ENCODE measurements around the gene EHBP1. TPM values are rescaled to one million over a fixed set of nuclear protein-coding genes. Genes with fewer than 3 reads are reported as not detected.

EHBP1 gene
- polyA plus RNA-seq, 3 donors, result 44.8 to 54.3 (median 50.8) TPM

GRCh38 chr2:62844311-62845090 is 139.0 kb downstream of the EHBP1 start:
- DNase-seq (ENCODE audit: extremely low read depth in 1 of 11, low read depth in 9 of 11, low spot score in 4 of 11), result no peak

- no peak for DNase-seq (ENCODE audit: extremely low read depth in 1 of 11, low read depth in 9 of 11, low spot score in 4 of 11)
Measured at GRCh38 chr2:62845256-62845655, 139.7 kb downstream of the EHBP1 start.

- DNase-seq (ENCODE audit: extremely low read depth in 1 of 11, low read depth in 9 of 11, low spot score in 4 of 11), result no peak
Measured at GRCh38 chr2:62852254-62852653, 146.7 kb downstream of the EHBP1 start.

GRCh38 chr2:62854600-62855514 is 149.3 kb downstream of the EHBP1 start:
- DNase-seq (ENCODE audit: extremely low read depth in 1 of 11, low read depth in 9 of 11, low spot score in 4 of 11), result no peak

- DNase-seq (ENCODE audit: extremely low read depth in 1 of 11, low read depth in 9 of 11, low spot score in 4 of 11), result no peak
Measured at GRCh38 chr2:62856228-62857040, 150.9 kb downstream of the EHBP1 start.

- no peak for DNase-seq (ENCODE audit: extremely low read depth in 1 of 11, low read depth in 9 of 11, low spot score in 4 of 11)
Measured at GRCh38 chr2:62857139-62857931, 151.8 kb downstream of the EHBP1 start.

- DNase-seq (ENCODE audit: extremely low read depth in 1 of 11, low read depth in 9 of 11, low spot score in 4 of 11), result no peak
Measured at GRCh38 chr2:62858231-62858832, 152.8 kb downstream of the EHBP1 start.

- DNase-seq (ENCODE audit: extremely low read depth in 1 of 11, low read depth in 9 of 11, low spot score in 4 of 11), result no peak
Measured at GRCh38 chr2:62868947-62869346, 163.4 kb downstream of the EHBP1 start.

GRCh38 chr2:62870966-62871365 is 165.5 kb downstream of the EHBP1 start:
- no peak for DNase-seq (ENCODE audit: extremely low read depth in 1 of 11, low read depth in 9 of 11, low spot score in 4 of 11)

GRCh38 chr2:62871506-62871905 is 166.0 kb downstream of the EHBP1 start:
- DNase-seq (ENCODE audit: extremely low read depth in 1 of 11, low read depth in 9 of 11, low spot score in 4 of 11), result no peak

- no peak for DNase-seq (ENCODE audit: extremely low read depth in 1 of 11, low read depth in 9 of 11, low spot score in 4 of 11)
Measured at GRCh38 chr2:62873603-62874002, 168.1 kb downstream of the EHBP1 start.

- no peak for DNase-seq (ENCODE audit: extremely low read depth in 1 of 11, low read depth in 9 of 11, low spot score in 4 of 11)
Measured at GRCh38 chr2:62874881-62875383, 169.4 kb downstream of the EHBP1 start.

- no peak for DNase-seq (ENCODE audit: extremely low read depth in 1 of 11, low read depth in 9 of 11, low spot score in 4 of 11)
Measured at GRCh38 chr2:62881162-62881795, 175.8 kb downstream of the EHBP1 start.

GRCh38 chr2:62883629-62884028 is 178.1 kb downstream of the EHBP1 start:
- DNase-seq (ENCODE audit: extremely low read depth in 1 of 11, low read depth in 9 of 11, low spot score in 4 of 11), result no peak

- no peak for DNase-seq (ENCODE audit: extremely low read depth in 1 of 11, low read depth in 9 of 11, low spot score in 4 of 11)
Measured at GRCh38 chr2:62884086-62884485, 178.6 kb downstream of the EHBP1 start.

GRCh38 chr2:62884514-62884913 is 179.0 kb downstream of the EHBP1 start:
- DNase-seq (ENCODE audit: extremely low read depth in 1 of 11, low read depth in 9 of 11, low spot score in 4 of 11), result no peak

GRCh38 chr2:62894966-62895631 is 189.6 kb downstream of the EHBP1 start:
- DNase-seq (ENCODE audit: extremely low read depth in 1 of 11, low read depth in 9 of 11, low spot score in 4 of 11), result no peak

All from renal cortex interstitium (tissue), 11 donors.